ENCODE results near the gene EWSR1. TPM values are rescaled to one million over a fixed set of nuclear protein-coding genes. Genes with fewer than 3 reads are reported as not detected.

The EWSR1 gene
- total RNA-seq, 1 donor from 2014 or later, result 199 TPM

DNA sequence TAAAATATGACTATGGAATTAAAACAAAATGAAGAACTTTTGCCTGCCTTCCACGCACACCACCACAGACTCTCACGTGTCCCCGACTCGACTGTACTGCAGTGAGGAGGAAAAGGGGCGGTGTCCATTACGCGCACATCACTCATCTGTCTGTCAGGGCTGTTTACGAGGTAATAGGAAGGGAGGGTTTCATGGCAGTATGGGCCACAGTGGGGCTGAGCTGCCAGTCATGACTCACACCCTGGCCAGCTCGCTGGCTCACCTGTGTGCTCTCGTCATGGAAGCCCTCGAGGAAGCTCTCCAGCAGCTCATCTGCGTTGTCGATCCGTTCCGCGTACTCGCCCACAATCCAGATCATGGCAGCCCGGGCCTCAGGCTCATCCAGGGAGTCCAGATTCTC lies 80.9 kb downstream of the EWSR1 start:
- no peak for TF ChIP-seq EZH2 (IDR thresholded peaks at IDR 0.05; ENCODE audit: insufficient read depth, low read length)
- TF ChIP-seq, protein P1, sequence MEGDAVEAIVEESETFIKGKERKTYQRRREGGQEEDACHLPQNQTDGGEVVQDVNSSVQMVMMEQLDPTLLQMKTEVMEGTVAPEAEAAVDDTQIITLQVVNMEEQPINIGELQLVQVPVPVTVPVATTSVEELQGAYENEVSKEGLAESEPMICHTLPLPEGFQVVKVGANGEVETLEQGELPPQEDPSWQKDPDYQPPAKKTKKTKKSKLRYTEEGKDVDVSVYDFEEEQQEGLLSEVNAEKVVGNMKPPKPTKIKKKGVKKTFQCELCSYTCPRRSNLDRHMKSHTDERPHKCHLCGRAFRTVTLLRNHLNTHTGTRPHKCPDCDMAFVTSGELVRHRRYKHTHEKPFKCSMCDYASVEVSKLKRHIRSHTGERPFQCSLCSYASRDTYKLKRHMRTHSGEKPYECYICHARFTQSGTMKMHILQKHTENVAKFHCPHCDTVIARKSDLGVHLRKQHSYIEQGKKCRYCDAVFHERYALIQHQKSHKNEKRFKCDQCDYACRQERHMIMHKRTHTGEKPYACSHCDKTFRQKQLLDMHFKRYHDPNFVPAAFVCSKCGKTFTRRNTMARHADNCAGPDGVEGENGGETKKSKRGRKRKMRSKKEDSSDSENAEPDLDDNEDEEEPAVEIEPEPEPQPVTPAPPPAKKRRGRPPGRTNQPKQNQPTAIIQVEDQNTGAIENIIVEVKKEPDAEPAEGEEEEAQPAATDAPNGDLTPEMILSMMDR (IDR thresholded peaks at IDR 0.05; ENCODE audit: insufficient read depth, low read depth, low read length), result no peak
- Mint-ChIP-seq H3K27ac (ENCODE audit: unreplicated experiment) (no peak overlapping the region), H3K4me1 (ENCODE audit: low read depth, unreplicated experiment) (peaks cover 3% of the 10 kb centered on the region), H3K36me3 (ENCODE audit: low read depth, unreplicated experiment) (peaks cover 29% of the 10 kb centered on the region), H3K4me3 (ENCODE audit: unreplicated experiment) (no peak overlapping the region), H3K27me3 (ENCODE audit: low read depth, unreplicated experiment) (no peaks in the 10 kb centered on the region), H3K9me3 (ENCODE audit: unreplicated experiment) (no peaks in the 10 kb centered on the region)
- DNase-seq (ENCODE audit: low read depth) (no peak), FAIRE-seq (no peak)
- no peaks in the 10 kb centered on the region for H4K20me1 ChIP-seq (ENCODE audit: insufficient read depth, low read length)
- no peaks in the 10 kb centered on the region for H3K9me3 ChIP-seq (ENCODE audit: insufficient read depth, low read depth, low read length)
- no peak overlapping the region for H3K4me2 ChIP-seq (ENCODE audit: low read length)
- H3K27me3 ChIP-seq (ENCODE audit: insufficient read depth, low read length), result no peaks in the 10 kb centered on the region
- H3K9ac ChIP-seq (ENCODE audit: low read length), result no peak overlapping the region
- H2AFZ ChIP-seq (ENCODE audit: low read depth, low read length), result no peak overlapping the region
- no peaks in the 10 kb centered on the region for H3K79me2 ChIP-seq (ENCODE audit: insufficient read depth, low read length)
- no peak overlapping the region for H3K4me3 ChIP-seq (ENCODE audit: insufficient read depth, low read depth, low read length)
- H3K36me3 ChIP-seq (ENCODE audit: insufficient read depth, low read length), result peaks cover 33% of the 10 kb centered on the region
- peaks cover 9% of the 10 kb centered on the region for H3K4me1 ChIP-seq (ENCODE audit: insufficient read depth, low read length)
- H3K27ac ChIP-seq (ENCODE audit: low read depth, low read length), result no peak overlapping the region

Small RNA genes lying within 50 kb of the gene (microRNA-seq; reads per million reads assigned to microRNA genes)
- 42.2 reads per million, percentile 56 among the genes with 10 or more reads in this experiment for gene MIR3653

Other genes with a start within 250 kb of the EWSR1 start
- not detected in 2 replicates for gene C22orf31, start 206.4 kb upstream of the EWSR1 start, total RNA-seq
- 3.3 and 5.9 TPM in 2 replicates for gene KREMEN1, start 195.2 kb upstream of the EWSR1 start, total RNA-seq
- gene EMID1, start 62.4 kb upstream of the EWSR1 start, total RNA-seq, result 0.34 and 0.72 TPM in 2 replicates
- 35.6 and 39.2 TPM in 2 replicates for gene RHBDD3, start 287 bp upstream of the EWSR1 start, total RNA-seq
- gene GAS2L1, start 38.4 kb downstream of the EWSR1 start, total RNA-seq, result 24.3 and 26.0 TPM in 2 replicates
- gene RASL10A, start 47.4 kb downstream of the EWSR1 start, total RNA-seq, result 0.19 and 1.5 TPM in 2 replicates
- gene AP1B1, start 120.3 kb downstream of the EWSR1 start, total RNA-seq, result 65.9 and 69.5 TPM in 2 replicates
- gene RFPL1, start 170.3 kb downstream of the EWSR1 start, total RNA-seq, result not detected in 2 replicates
- 3.1 TPM in 2 replicates for gene NEFH, start 211.9 kb downstream of the EWSR1 start, total RNA-seq

Data from astrocyte (in vitro differentiated cells and primary cell).